BLaER1 (cell line): ENCODE results near the gene NDUFAF7.
"Not testable (repeated sequence)": the region's sequence is repeated elsewhere in the genome, so short reads cannot be mapped to it uniquely, and the experiment has no call there.

ENCODE experiments used
- H3K27ac ChIP-seq: shearing (Covaris generic); formaldehyde crosslinking; 2 replicates; pipeline ENCODE4 v1.8.1; 2022
- H3K27me3 ChIP-seq: shearing (Covaris generic); formaldehyde crosslinking; 2 replicates; pipeline ENCODE4 v1.8.1; 2022
- H3K36me3 ChIP-seq: shearing (Covaris generic); formaldehyde crosslinking; 2 replicates; pipeline ENCODE4 v1.8.1; 2022
- H3K4me1 ChIP-seq: shearing (Covaris generic); formaldehyde crosslinking; 2 replicates; pipeline ENCODE4 v1.8.1; 2022
- H3K4me2 ChIP-seq: shearing (Covaris generic); formaldehyde crosslinking; 2 replicates; pipeline ENCODE4 v1.8.1; 2022
- H3K4me3 ChIP-seq: shearing (Covaris generic); formaldehyde crosslinking; 2 replicates; pipeline ENCODE4 v1.8.1; 2022
- H3K9ac ChIP-seq: shearing (Covaris generic); formaldehyde crosslinking; 2 replicates; pipeline ENCODE4 v1.8.1; 2022
- H3K9me3 ChIP-seq: shearing (Covaris generic); formaldehyde crosslinking; 2 replicates; pipeline ENCODE4 v1.8.1; 2022
- H4K20me1 ChIP-seq: shearing (Covaris generic); formaldehyde crosslinking; 2 replicates; pipeline ENCODE4 v1.8.1; 2022
- Cebpa-rat ChIP-seq: shearing (Covaris generic); IDR thresholded peaks from 2 replicates; pipeline ENCODE4 v1.8.1; 2022

The NDUFAF7 gene

GRCh38 chr2:37196320-37197195 lies 34.9 kb upstream of the NDUFAF7 start, which contains the start of gene CEBPZOS:
CEBPZOS (plus strand) TSS chr2:37196496; CDS start chr2:37199705, 3,209 bp downstream.
- H4K20me1 ChIP-seq: peaks cover 8% of the 10 kb centered on the region
- TF ChIP-seq Cebpa-rat: no peak
- H3K4me3 ChIP-seq: peak within 1 kb of the TSS; percentile 86
- peak within 1 kb of the TSS; percentile 97 for H3K27ac ChIP-seq
- H3K36me3 ChIP-seq: peaks cover 24% of the 10 kb centered on the region
- H3K9ac ChIP-seq: peak within 1 kb of the TSS; percentile 95
- H3K9me3 ChIP-seq: peaks cover 15% of the 10 kb centered on the region
- peaks cover 32% of the 10 kb centered on the region for H3K4me1 ChIP-seq
- H3K4me2 ChIP-seq: peak within 1 kb of the TSS; percentile 93
- H3K27me3 ChIP-seq: no peaks in the 10 kb centered on the region

- Histone ChIP-seq H3K36me3 (peaks cover 45% of the 10 kb centered on the region), H3K27ac (peak overlapping the region; percentile 97), H3K9me3 (peaks cover 33% of the 10 kb centered on the region), H3K4me3 (peak overlapping the region; percentile 86; the same call in 1 of the 2 replicates), H4K20me1 (peaks cover 8% of the 10 kb centered on the region), H3K9ac (peak overlapping the region; percentile 71; the same call in 1 of the 2 replicates), H3K4me1 (peaks cover 32% of the 10 kb centered on the region), H3K4me2 (peak overlapping the region; percentile 93), H3K27me3 (no peaks in the 10 kb centered on the region)
- TF ChIP-seq Cebpa-rat: no peak
These were observed 32.8 kb upstream of the NDUFAF7 start for GRCh38 chr2:37198681-37199065.

GRCh38 chr2:37201208-37201607 lies 30.2 kb upstream of the NDUFAF7 start:
- Histone ChIP-seq H3K36me3 (peaks cover 71% of the 10 kb centered on the region), H3K9me3 (peaks cover 49% of the 10 kb centered on the region), H3K27me3 (no peaks in the 10 kb centered on the region; the same call in 1 of the 2 replicates), H3K27ac (no peak overlapping the region), H3K4me1 (peaks cover 32% of the 10 kb centered on the region), H4K20me1 (peaks cover 8% of the 10 kb centered on the region), H3K4me2 (no peak overlapping the region), H3K4me3 (no peak overlapping the region), H3K9ac (no peak overlapping the region)
- no peak for TF ChIP-seq Cebpa-rat

- Histone ChIP-seq H3K4me2 (no peak overlapping the region), H3K9ac (no peak overlapping the region), H3K27ac (no peak overlapping the region), H3K4me3 (no peak overlapping the region), H3K36me3 (peaks cover 76% of the 10 kb centered on the region), H4K20me1 (peaks cover 8% of the 10 kb centered on the region), H3K27me3 (no peaks in the 10 kb centered on the region; the same call in 1 of the 2 replicates), H3K4me1 (peaks cover 32% of the 10 kb centered on the region), H3K9me3 (peaks cover 54% of the 10 kb centered on the region)
- no peak for TF ChIP-seq Cebpa-rat
These were observed 29.7 kb upstream of the NDUFAF7 start for GRCh38 chr2:37201766-37202165.

GRCh38 chr2:37203708-37204107 lies 27.8 kb upstream of the NDUFAF7 start:
- peaks cover 15% of the 10 kb centered on the region for H3K4me1 ChIP-seq
- H3K4me2 ChIP-seq: no peak overlapping the region
- H3K4me3 ChIP-seq: no peak overlapping the region
- H3K27ac ChIP-seq: no peak overlapping the region
- H3K27me3 ChIP-seq: no peaks in the 10 kb centered on the region; the same call in 1 of the 2 replicates
- H3K9ac ChIP-seq: no peak overlapping the region
- H3K36me3 ChIP-seq: peaks cover 96% of the 10 kb centered on the region
- TF ChIP-seq Cebpa-rat: no peak
- H3K9me3 ChIP-seq: peaks cover 74% of the 10 kb centered on the region
- H4K20me1 ChIP-seq: peaks cover 8% of the 10 kb centered on the region

GRCh38 chr2:37205071-37205661 lies 26.3 kb upstream of the NDUFAF7 start:
- not testable (repeated sequence) for H3K9ac ChIP-seq, H3K4me2 ChIP-seq, H3K4me3 ChIP-seq, H3K4me1 ChIP-seq, H3K27me3 ChIP-seq, H4K20me1 ChIP-seq, H3K27ac ChIP-seq
- Histone ChIP-seq H3K36me3 (peaks cover 100% of the 10 kb centered on the region), H3K9me3 (peaks cover 88% of the 10 kb centered on the region)

- H3K4me1 ChIP-seq: no peaks in the 10 kb centered on the region
- 0 out of 2 replicates have a peak overlapping the region, but pooled peaks have one; percentile 18 for H3K4me3 ChIP-seq
- no peak overlapping the region for H3K4me2 ChIP-seq
- no peaks in the 10 kb centered on the region; the same call in 1 of the 2 replicates for H3K27me3 ChIP-seq
- H3K36me3 ChIP-seq: peaks cover 100% of the 10 kb centered on the region
- no peak overlapping the region for H3K9ac ChIP-seq
- peaks cover 2% of the 10 kb centered on the region; the same call in 1 of the 2 replicates for H4K20me1 ChIP-seq
- TF ChIP-seq Cebpa-rat: no peak
- H3K9me3 ChIP-seq: peaks cover 82% of the 10 kb centered on the region
- H3K27ac ChIP-seq: no peak overlapping the region
These were observed 25.6 kb upstream of the NDUFAF7 start for GRCh38 chr2:37205689-37206341.

- not testable (repeated sequence) for H3K4me1 ChIP-seq, H3K27me3 ChIP-seq, H4K20me1 ChIP-seq, H3K27ac ChIP-seq, H3K4me2 ChIP-seq, H3K9ac ChIP-seq
- Histone ChIP-seq H3K36me3 (peaks cover 100% of the 10 kb centered on the region), H3K9me3 (peaks cover 81% of the 10 kb centered on the region), H3K4me3 (0 out of 2 replicates have a peak overlapping the region, but pooled peaks have one; percentile 18)
These were observed 24.7 kb upstream of the NDUFAF7 start for GRCh38 chr2:37206760-37207159.

- Histone ChIP-seq H3K9me3 (peaks cover 39% of the 10 kb centered on the region), H3K27ac (no peak overlapping the region), H3K4me2 (no peak overlapping the region), H4K20me1 (peaks cover 23% of the 10 kb centered on the region; the same call in 1 of the 2 replicates), H3K27me3 (no peaks in the 10 kb centered on the region), H3K4me3 (no peak overlapping the region), H3K4me1 (no peaks in the 10 kb centered on the region), H3K36me3 (peaks cover 94% of the 10 kb centered on the region), H3K9ac (no peak overlapping the region)
- no peak for TF ChIP-seq Cebpa-rat
These were observed 20.2 kb upstream of the NDUFAF7 start for GRCh38 chr2:37211212-37211611.
